Natural killer cell (primary cell): ENCODE measurements around the gene IZUMO1. TPM values are rescaled to one million over a fixed set of nuclear protein-coding genes. Genes with fewer than 3 reads are reported as not detected.
A peak's percentile ranks its signal among the peaks of the same experiment; 100 is the strongest.

Experiments used
- ATAC-seq, 3 donors: fragments of 150-1000 bp in 2 of 3; fragments of 200-7000 bp in 1 of 3; cut with Tn5 transposase; 1 replicate in 1 of 3; 2 replicates in 2 of 3; pipeline ENCODE4 v1.10.0; 2021; ENCODE audit warnings: mild to moderate bottlenecking in 2 of 3, moderate library complexity in 2 of 3
- DNase-seq, 2 donors: peaks; one replicate each; pipeline versions ENCODE4 v3.0.0 to v3.0.0-alpha.2; 2013 to 2021; ENCODE audit warnings: mixed read lengths in 1 of 2
- H3K27ac ChIP-seq: one replicate; pipeline ENCODE4 v1.5.1; 2013; ENCODE audit warnings: mild to moderate bottlenecking, low read length
- H3K27me3 ChIP-seq: one replicate; pipeline ENCODE4 v1.6.1; 2013; ENCODE audit warnings: low read length; ENCODE audit not compliant: control insufficient read depth, insufficient read depth
- H3K36me3 ChIP-seq: one replicate; pipeline ENCODE4 v1.6.1; 2013; ENCODE audit warnings: low read length; ENCODE audit not compliant: control insufficient read depth, insufficient read depth
- H3K4me1 ChIP-seq: one replicate; pipeline ENCODE4 v1.6.1; 2013; ENCODE audit warnings: low read length; ENCODE audit not compliant: control insufficient read depth, insufficient read depth
- H3K4me3 ChIP-seq: one replicate; pipeline ENCODE4 v1.5.1; 2013; ENCODE audit warnings: low read length
- H3K9me3 ChIP-seq: one replicate; pipeline ENCODE4 v1.6.1; 2013; ENCODE audit warnings: low read length; ENCODE audit not compliant: control insufficient read depth, insufficient read depth
- H3K27ac Mint-ChIP-seq, 2 donors: one replicate each; pipeline ENCODE4 v1.8.0; 2022; ENCODE audit warnings: mild to moderate bottlenecking in 2 of 2, mixed read lengths in 2 of 2, moderate library complexity in 1 of 2
- H3K27me3 Mint-ChIP-seq, 2 donors: one replicate each; pipeline ENCODE4 v1.8.0; 2022; ENCODE audit warnings: low read depth in 2 of 2, mixed read lengths in 2 of 2
- H3K36me3 Mint-ChIP-seq: one replicate; pipeline ENCODE4 v1.8.0; 2022; ENCODE audit warnings: mixed read lengths
- H3K4me1 Mint-ChIP-seq, 2 donors: one replicate each; pipeline ENCODE4 v1.8.0; 2022; ENCODE audit warnings: mixed read lengths in 2 of 2
- H3K4me3 Mint-ChIP-seq: one replicate; pipeline ENCODE4 v1.8.0; 2022; ENCODE audit warnings: mild to moderate bottlenecking, moderate library complexity, mixed read lengths
- H3K9me3 Mint-ChIP-seq, 2 donors: one replicate each; pipeline ENCODE4 v1.8.0; 2022; ENCODE audit warnings: mixed read lengths in 2 of 2
- CTCF ChIP-seq: fragments of 200-600 bp; IDR thresholded peaks from one replicate; pipeline ENCODE4 v1.8.0; 2022; ENCODE audit warnings: antibody characterized with exemption
- WGBS: methylation state at CpG from one replicate; pipeline ENCODE4 v1.1.7; 2013; ENCODE audit warnings: missing lambda C conversion rate; ENCODE audit not compliant: insufficient coverage; 5-methylcytosine and 5-hydroxymethylcytosine counted together
- intact Hi-C: fragments of 100-400 bp; cut with micrococcal nuclease; formaldehyde crosslinking; loops from one replicate; pipeline ENCODE4 v1.14.2; 2022
- total RNA-seq, 4 donors: library from RNA; stranded (reverse); fragments of 120-200 nt in 1 of 4; gene quantifications; one replicate each; pipeline versions ENCODE4 v1.2.3 to v1.2.4, GENCODE V29; 2013 to 2022

The IZUMO1 gene
- total RNA-seq, 3 donors from 2014 or later (not counting 1 experiment from before 2014, with no cell fraction given), result not detected

GRCh38 chr19:48739404-48740163 is 7.1 kb downstream of the IZUMO1 start:
- peaks cover 8 to 24% of the 10 kb centered on the region in 2 donors for H3K4me1 Mint-ChIP-seq
- intact Hi-C loops, result loop anchor here (5.0 kb wide), 1 partner anchor 92 kb away; the partner anchor contains the start of gene CA11
- TF ChIP-seq CTCF, result no peak
- ATAC-seq (peak in 1 of 3 donors; percentile 3), DNase-seq (peak in 1 of 2 donors; percentile 32)
- Histone ChIP-seq H3K27ac (no peak overlapping the region), H3K9me3 (no peaks in the 10 kb centered on the region), H3K4me3 (no peak overlapping the region), H3K4me1 (peaks cover 25% of the 10 kb centered on the region), H3K27me3 (peaks cover 9% of the 10 kb centered on the region), H3K36me3 (no peaks in the 10 kb centered on the region)
- no peak overlapping the region for H3K27ac Mint-ChIP-seq
- no peaks in the 10 kb centered on the region for H3K9me3 Mint-ChIP-seq
- H3K4me3 Mint-ChIP-seq, result peak overlapping the region; percentile 49
- WGBS, result 5% methylated on average over 51 of the region's 51 CpGs
- H3K27me3 Mint-ChIP-seq, result peaks cover 0 to 3% of the 10 kb centered on the region in 2 donors
- H3K36me3 Mint-ChIP-seq, result no peaks in the 10 kb centered on the region

DNA sequence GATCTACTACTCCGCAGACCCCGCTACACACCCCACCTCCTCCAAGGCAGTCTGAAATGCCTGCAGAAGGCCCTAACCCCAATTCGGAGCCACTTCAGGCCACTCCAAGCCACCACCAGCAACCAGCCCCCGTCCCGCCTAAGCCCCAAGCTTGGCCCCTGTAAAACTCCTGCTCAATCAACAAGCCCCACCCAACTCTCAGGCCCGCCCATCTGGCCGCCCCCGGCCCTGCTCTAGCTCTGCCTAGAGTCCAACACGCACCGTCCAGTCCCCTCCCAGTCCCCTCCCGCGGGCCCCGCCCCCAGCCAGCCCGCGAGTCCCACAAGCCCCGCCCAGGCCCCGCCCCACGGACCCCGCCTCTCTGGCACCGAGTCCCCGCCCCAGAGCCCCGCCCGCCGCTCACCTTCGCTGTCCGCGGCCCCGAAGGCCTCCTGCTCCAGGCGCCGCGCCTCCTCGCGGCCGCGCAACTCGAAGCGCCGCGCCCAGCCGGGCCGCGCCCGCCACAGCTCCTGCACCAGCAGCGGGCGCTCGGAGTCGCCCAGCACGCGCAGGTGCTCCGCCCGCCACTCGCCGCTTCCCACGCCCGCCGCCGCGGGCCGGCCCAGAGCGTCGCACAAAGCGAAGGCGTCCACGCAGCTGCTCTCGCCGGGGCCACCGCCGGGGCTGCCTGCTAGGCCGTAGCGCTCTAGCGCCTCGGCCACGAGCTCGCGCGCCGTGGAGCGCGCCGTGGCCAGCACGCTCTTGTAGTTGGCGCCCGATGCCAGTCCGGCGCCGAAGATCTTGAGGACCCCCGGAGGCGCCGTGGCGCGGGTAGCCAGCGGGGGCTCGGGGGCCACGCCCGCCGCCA is 7.9 kb downstream of the IZUMO1 start:
- Histone ChIP-seq H3K36me3 (no peaks in the 10 kb centered on the region), H3K4me1 (peaks cover 25% of the 10 kb centered on the region), H3K27me3 (peaks cover 9% of the 10 kb centered on the region), H3K9me3 (no peaks in the 10 kb centered on the region), H3K4me3 (no peak overlapping the region), H3K27ac (peak overlapping the region; percentile 45)
- DNase-seq (peak; percentile 71 to 93), ATAC-seq (peak; percentile 87 to 91 (median 88))
- 2% methylated on average over 96 of the region's 96 CpGs for WGBS
- H3K4me1 Mint-ChIP-seq, result peaks cover 8 to 24% of the 10 kb centered on the region in 2 donors
- H3K27me3 Mint-ChIP-seq, result no peaks in the 10 kb centered on the region
- intact Hi-C loops, result loop anchor here (1.0 to 5.0 kb wide), 2 partner anchors 24 to 91 kb away; partner anchors contain the start of gene CA11
- peak overlapping the region; percentile 56 for H3K4me3 Mint-ChIP-seq
- TF ChIP-seq CTCF, result no peak
- H3K9me3 Mint-ChIP-seq, result no peaks in the 10 kb centered on the region
- H3K36me3 Mint-ChIP-seq, result no peaks in the 10 kb centered on the region
- H3K27ac Mint-ChIP-seq, result peak overlapping the region in 1 of 2 donors; percentile 49

GRCh38 chr19:48737360-48737998 is 9.2 kb downstream of the IZUMO1 start:
- TF ChIP-seq CTCF, result no peak
- Histone ChIP-seq H3K27ac (no peak overlapping the region), H3K36me3 (no peaks in the 10 kb centered on the region), H3K9me3 (no peaks in the 10 kb centered on the region), H3K27me3 (peaks cover 9% of the 10 kb centered on the region), H3K4me3 (no peak overlapping the region), H3K4me1 (peaks cover 25% of the 10 kb centered on the region)
- WGBS, result 83% methylated on average over 21 of the region's 22 CpGs
- peaks cover 8 to 24% of the 10 kb centered on the region in 2 donors for H3K4me1 Mint-ChIP-seq
- DNase-seq (peak in 1 of 2 donors; percentile 28), ATAC-seq (no peak)
- no peak overlapping the region for H3K27ac Mint-ChIP-seq
- H3K27me3 Mint-ChIP-seq, result peaks cover 6% of the 10 kb centered on the region in 2 donors
- H3K9me3 Mint-ChIP-seq, result no peaks in the 10 kb centered on the region
- no peaks in the 10 kb centered on the region for H3K36me3 Mint-ChIP-seq
- intact Hi-C loops, result loop anchor here (5.0 kb wide), 1 partner anchor 90 kb away; the partner anchor contains the start of gene CA11
- peak overlapping the region; percentile 58 for H3K4me3 Mint-ChIP-seq
